ENCODE measurements around the gene ERI3.

GRCh38 chr1:44366371-44366975 is 11.4 kb upstream of the ERI3 start:
- TF ChIP-seq POLR2A (IDR thresholded peaks at IDR 0.05; ENCODE audit: low read length) (no peak), GATA1 (IDR thresholded peaks at IDR 0.05; ENCODE audit: low read depth, low read length) (no peak)
